GM12878 (cell line): ENCODE results near the gene PPP2R5B. TPM values are rescaled to one million over a fixed set of nuclear protein-coding genes. Genes with fewer than 3 reads are reported as not detected.

ENCODE experiments used
- BRCA1 ChIP-seq: IDR thresholded peaks from 2 replicates; pipeline ENCODE4 v1.6.1; 2011; ENCODE audit warnings: low read depth, low read length, improper control_type of control experiment
- CBFB ChIP-seq: IDR thresholded peaks from 2 replicates; pipeline ENCODE4 v1.6.1; 2016; ENCODE audit warnings: antibody characterized with exemption, low read depth
- CBX3 ChIP-seq: fragments of 200-600 bp; sonication (generic); IDR thresholded peaks from 2 replicates; pipeline ENCODE4 v1.6.1; 2016; ENCODE audit warnings: low read depth, borderline replicate concordance
- CEBPZ ChIP-seq: fragments of 150-350 bp; IDR thresholded peaks from 2 replicates; pipeline ENCODE4 v1.6.1; 2016; ENCODE audit warnings: low read depth, low read length
- CREB1 ChIP-seq: IDR thresholded peaks from 2 replicates; pipeline ENCODE4 v1.6.1; 2012; ENCODE audit warnings: low read depth, mild to moderate bottlenecking, inconsistent platforms
- CREM ChIP-seq: IDR thresholded peaks from 2 replicates; pipeline ENCODE4 v1.6.1; 2014; ENCODE audit warnings: antibody characterized with exemption, low read depth
- E2F4 ChIP-seq: IDR thresholded peaks from 2 replicates; pipeline ENCODE4 v1.6.1; 2012; ENCODE audit warnings: low read depth, low read length, improper control_type of control experiment
- EP300 ChIP-seq, 2 experiments: fragments of 150-350 bp in 1 of 2; IDR thresholded peaks; 2 replicates each; pipeline ENCODE4 v1.6.1; 2011 to 2012; ENCODE audit warnings: low read depth in 2 of 2, low read length in 2 of 2, borderline replicate concordance in 1 of 2, improper control_type of control experiment in 1 of 2, inconsistent platforms in 1 of 2; ENCODE audit not compliant: control insufficient read depth in 1 of 2
- FOXK2 ChIP-seq: fragments of 450-650 bp; IDR thresholded peaks from 2 replicates; pipeline ENCODE4 v1.6.1; 2017; ENCODE audit warnings: mild to moderate bottlenecking, moderate library complexity
- IRF4 ChIP-seq: IDR thresholded peaks from 2 replicates; pipeline ENCODE4 v1.6.1; 2011; ENCODE audit warnings: low read depth, low read length
- IRF5 ChIP-seq: fragments of 450-650 bp; IDR thresholded peaks from 2 replicates; pipeline ENCODE4 v1.6.1; 2017; ENCODE audit warnings: borderline replicate concordance
- KLF5 ChIP-seq: fragments of 450-650 bp; IDR thresholded peaks from 2 replicates; pipeline ENCODE4 v1.6.1; 2014; ENCODE audit warnings: mild to moderate bottlenecking; ENCODE audit not compliant: partially characterized antibody
- MEF2B ChIP-seq: fragments of 450-650 bp; IDR thresholded peaks from 2 replicates; pipeline ENCODE4 v1.6.1; 2018; ENCODE audit warnings: mild to moderate bottlenecking, moderate library complexity; ENCODE audit not compliant: partially characterized antibody, poor library complexity, severe bottlenecking
- NR2C1 ChIP-seq: fragments of 450-650 bp; IDR thresholded peaks from 2 replicates; pipeline ENCODE4 v1.6.1; 2017; ENCODE audit warnings: antibody characterized with exemption, mild to moderate bottlenecking, moderate library complexity
- NRF1 ChIP-seq: conservative IDR thresholded peaks from 2 replicates; pipeline ENCODE4 v1.6.1; 2011; ENCODE audit warnings: mild to moderate bottlenecking, low read depth, low read length, improper control_type of control experiment
- PAX5 ChIP-seq: IDR thresholded peaks from 2 replicates; pipeline ENCODE4 v1.6.1; 2011; ENCODE audit warnings: low read depth, low read length, borderline replicate concordance
- PKNOX1 ChIP-seq: fragments of 450-650 bp; IDR thresholded peaks from 2 replicates; pipeline ENCODE4 v1.6.1; 2016; ENCODE audit warnings: mild to moderate bottlenecking
- RBBP5 ChIP-seq: fragments of 200-600 bp; sonication (generic); conservative IDR thresholded peaks from 2 replicates; pipeline ENCODE4 v1.6.1; 2016
- RCOR1 ChIP-seq: conservative IDR thresholded peaks from 2 replicates; pipeline ENCODE4 v1.6.1; 2012; ENCODE audit warnings: low read depth, low read length, improper control_type of control experiment
- RELA ChIP-seq: fragments of 450-650 bp; IDR thresholded peaks from 2 replicates; pipeline ENCODE4 v1.8.0; 2014; ENCODE audit warnings: borderline replicate concordance; ENCODE audit not compliant: partially characterized antibody
- SMARCA5 ChIP-seq: fragments of 450-650 bp; IDR thresholded peaks from 2 replicates; pipeline ENCODE4 v1.6.1; 2017; ENCODE audit warnings: mild to moderate bottlenecking
- SUPT20H ChIP-seq: IDR thresholded peaks from 2 replicates; pipeline ENCODE4 v1.6.1; 2011; ENCODE audit warnings: low read depth, mild to moderate bottlenecking, low read length, moderate library complexity, borderline replicate concordance; ENCODE audit not compliant: control insufficient read depth
- YBX1 ChIP-seq: fragments of 450-650 bp; IDR thresholded peaks from 2 replicates; pipeline ENCODE4 v1.6.1; 2016; ENCODE audit warnings: antibody characterized with exemption
- ZNF384 ChIP-seq: IDR thresholded peaks from 2 replicates; pipeline ENCODE4 v1.6.1; 2012; ENCODE audit warnings: low read depth, mild to moderate bottlenecking, low read length, improper control_type of control experiment, borderline replicate concordance
- polyA plus RNA-seq, 11 experiments: library from polyadenylated mRNA; depleted of rRNA in 4 of 11; unstranded in 6 of 11; stranded (reverse) in 5 of 11; fragments of >200 nt; fragmentation: Nextera tagmentation in 4 of 11; fragmentation: Illumina TruSeq in 1 of 11; extraction: Ambion mirVana in 4 of 11; extraction: Trizol in 1 of 11; gene quantifications; 1 replicate in 1 of 11; 2 replicates in 10 of 11; pipeline versions ENCODE4 v1.2.1 to v1.2.3, GENCODE V29; 2011 to 2016; ENCODE audit warnings: inconsistent platforms in 2 of 11, missing spikeins in 2 of 11, low read depth in 1 of 11
- total RNA-seq, 4 experiments: library from RNA; depleted of rRNA in 3 of 4; stranded (reverse); fragments of >200 nt in 3 of 4; fragmentation: Illumina TruSeq in 1 of 4; extraction: Trizol in 1 of 4; gene quantifications; 2 replicates each; pipeline versions ENCODE4 v1.2.1 to v1.2.3, GENCODE V29; 2013 to 2021

The PPP2R5B gene
- total and polyA plus RNA-seq, 10 of the 15 experiments (the other 5 are each of a cell fraction or from before 2014, with no cell fraction given) = 0.08 to 6.7 (median 2.0) TPM

GRCh38 chr11:64923944-64924909, at the start of gene PPP2R5B (continued):
- TF ChIP-seq NRF1 (peak; percentile 14; the same call in 1 of the 2 replicates), FOXK2 (no peak), MEF2B (no peak), EP300 (IDR thresholded peaks at IDR 0.05; ENCODE audit: borderline replicate concordance in 1 of 2, control insufficient read depth in 1 of 2, low read depth in 2 of 2, low read length in 2 of 2) (peak in 1 of 2 experiments; percentile 27; a peak in 1 of 4 replicates), CREM (peak; percentile 92), PAX5 (peak; percentile 73), CEBPZ (no peak), IRF5 (no peak), IRF4 (0 out of 2 replicates have a peak, but pooled peaks have one; percentile 5), YBX1 (no peak), ZNF384 (no peak), SMARCA5 (0 out of 2 replicates have a peak, but pooled peaks have one; percentile 25), CBX3 (no peak), SUPT20H (no peak), E2F4 (peak; percentile 64), RCOR1 (no peak), RELA (no peak), BRCA1 (no peak), NR2C1 (0 out of 2 replicates have a peak, but pooled peaks have one; percentile 25), CREB1 (peak; percentile 91), RBBP5 (no peak), KLF5 (no peak), PKNOX1 (peak; percentile 15; the same call in 1 of the 2 replicates), CBFB (no peak)
